Stimulated activated CD8-positive, alpha-beta memory T cell treated with anti-CD3 and anti-CD28 coated beads, Interleukin-7, amount 100 ng/mL, for 1 hour (primary cell): ENCODE data around the gene MAZ.

ENCODE experiments used
- DNase-seq, 2 donors: peaks; one replicate each; pipeline ENCODE4 v3.0.0-alpha.2; 2020; ENCODE audit warnings: low read depth in 2 of 2

Gene MAZ

DNA sequence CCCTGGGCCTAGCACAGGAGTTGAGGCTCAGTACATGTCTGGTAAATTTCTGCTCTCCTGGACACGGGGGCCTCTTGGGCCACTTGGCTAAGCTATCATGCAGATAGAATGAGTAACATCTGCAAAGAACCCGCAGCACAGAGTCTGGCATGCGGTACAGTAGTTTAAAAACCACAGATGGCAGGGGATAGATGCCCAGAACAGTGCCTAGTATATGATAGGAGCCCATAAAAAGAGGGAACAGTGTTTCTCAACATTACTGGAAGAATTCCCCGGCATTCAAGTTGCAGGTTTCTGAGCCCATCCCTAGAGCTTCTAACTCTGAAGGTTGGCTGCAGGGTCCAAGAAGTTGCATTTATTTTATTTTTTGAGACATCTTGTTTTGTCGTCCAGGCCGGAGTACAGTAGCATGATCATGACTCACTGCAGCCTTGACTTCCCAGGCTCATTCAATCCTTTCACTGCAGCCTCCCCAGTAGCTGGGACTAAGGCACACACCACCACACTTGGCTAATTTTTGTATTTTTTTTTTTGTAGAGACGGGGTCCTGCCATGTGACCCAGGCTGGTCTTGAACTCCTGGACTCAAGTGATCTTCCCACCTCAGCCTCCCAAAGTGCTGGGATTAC is 50.9 kb downstream of the MAZ start:
- no peak for DNase-seq

DNA sequence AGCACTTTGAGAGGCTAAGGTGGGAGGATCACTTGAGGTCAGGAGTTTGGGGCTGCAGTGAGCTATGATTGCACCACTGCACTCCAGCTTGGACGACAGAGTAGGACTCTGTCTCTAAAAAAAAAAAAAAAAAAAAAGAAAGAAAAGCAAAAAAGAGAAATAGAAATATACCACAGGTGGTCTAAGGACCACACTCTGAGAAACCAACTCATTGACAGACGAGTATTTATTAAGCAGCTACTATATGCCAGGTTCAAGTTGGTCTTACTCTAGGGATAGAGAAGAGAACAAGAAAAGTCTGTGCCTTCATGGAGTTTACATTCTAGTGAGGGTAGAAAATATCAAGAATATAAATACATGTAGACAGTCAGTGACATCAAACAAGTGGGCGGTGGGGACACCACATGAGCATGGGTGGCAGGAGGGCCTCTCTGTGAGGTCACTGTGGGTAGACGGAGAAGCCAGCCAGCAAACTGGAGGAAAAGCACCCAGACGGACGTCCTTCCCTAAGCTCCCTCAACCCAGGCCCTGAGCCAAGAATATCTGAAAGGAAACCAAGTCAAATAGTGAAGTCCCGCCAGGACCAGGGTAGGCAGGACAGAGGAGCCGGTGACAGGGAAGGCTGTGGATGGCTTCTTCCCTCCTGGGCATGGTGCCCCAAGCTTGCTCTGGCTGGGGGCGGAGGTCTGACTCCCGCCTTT is 52.0 kb downstream of the MAZ start:
- no peak for DNase-seq

DNA sequence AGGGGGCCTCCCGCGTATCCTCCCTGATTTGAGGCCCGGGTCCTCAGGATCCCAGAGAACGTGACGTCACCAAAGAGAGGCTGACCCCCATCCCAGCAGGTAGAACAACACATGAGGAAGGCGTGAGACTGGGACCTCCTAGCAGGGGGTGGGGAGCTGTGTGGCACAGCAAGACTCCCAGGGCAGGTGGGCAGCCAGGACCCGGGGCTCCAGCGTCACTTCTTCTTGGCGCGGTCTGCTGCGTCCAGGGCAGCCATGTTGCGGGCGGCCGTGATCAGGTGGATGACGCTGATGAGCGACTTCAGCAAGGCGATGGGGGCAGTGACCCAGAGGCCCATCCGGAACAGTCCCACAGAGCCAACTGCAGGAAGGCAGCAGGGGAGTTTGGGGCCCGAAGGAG is 52.6 kb downstream of the MAZ start:
- DNase-seq: no peak

DNA sequence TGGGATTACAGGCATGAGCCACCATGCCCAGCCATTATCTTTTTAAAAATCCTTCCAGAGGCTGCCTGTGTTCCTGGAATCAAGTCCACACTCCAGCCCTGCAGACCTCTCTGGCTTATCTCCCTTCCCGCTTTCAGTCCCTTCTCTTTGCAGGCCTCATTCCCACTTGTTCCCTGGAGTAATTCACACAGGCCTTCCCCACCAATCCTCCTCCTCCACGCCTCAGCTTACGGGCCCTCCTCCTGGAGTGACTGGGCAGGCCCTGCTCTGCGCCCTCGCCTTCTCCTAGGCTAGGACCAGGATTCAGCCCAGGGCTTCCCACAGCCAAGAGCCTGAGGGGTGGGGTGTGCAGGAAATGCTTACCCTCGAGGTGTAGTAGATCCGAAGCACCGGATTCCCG is 53.9 kb downstream of the MAZ start:
- DNase-seq: no peak
